ENCODE results near the gene TRAPPC4.

- no peak for TF ChIP-seq CTCF (IDR thresholded peaks at IDR 0.05; ENCODE audit: poor library complexity)
- TF ChIP-seq EZH2 (IDR thresholded peaks at IDR 0.05; ENCODE audit: borderline replicate concordance), result no peak
Measured at GRCh38 chr11:118998388-118998717, 20.2 kb upstream of the TRAPPC4 start.

All from hepatocyte (in vitro differentiated cells).